ENCODE results near the gene ARID4B.
A peak's percentile ranks its signal among the peaks of the same experiment; 100 is the strongest.

The ARID4B gene

GRCh38 chr1:235246022-235246948, 81.7 kb downstream of the ARID4B start (continued):
- no peak for TF ChIP-seq ZBTB11 (tag by site-specific recombination; conservative IDR thresholded peaks at IDR 0.05; ENCODE audit: low read depth)
- TF ChIP-seq ZNF585B (tag by site-specific recombination; IDR thresholded peaks at IDR 0.05): 0 out of 2 replicates have a peak, but pooled peaks have one; percentile 12
- no peak for TF ChIP-seq GLI4 (tag by site-specific recombination; IDR thresholded peaks at IDR 0.05)
- no peak for TF ChIP-seq ZNF677 (tag by site-specific recombination; IDR thresholded peaks at IDR 0.05)
- TF ChIP-seq SALL2 (tag by site-specific recombination; IDR thresholded peaks at IDR 0.05; ENCODE audit: borderline replicate concordance): no peak
- peak; percentile 58; the same call in 1 of the 2 replicates for TF ChIP-seq BCL6B (tag by site-specific recombination; IDR thresholded peaks at IDR 0.05)
- TF ChIP-seq, protein P1, sequence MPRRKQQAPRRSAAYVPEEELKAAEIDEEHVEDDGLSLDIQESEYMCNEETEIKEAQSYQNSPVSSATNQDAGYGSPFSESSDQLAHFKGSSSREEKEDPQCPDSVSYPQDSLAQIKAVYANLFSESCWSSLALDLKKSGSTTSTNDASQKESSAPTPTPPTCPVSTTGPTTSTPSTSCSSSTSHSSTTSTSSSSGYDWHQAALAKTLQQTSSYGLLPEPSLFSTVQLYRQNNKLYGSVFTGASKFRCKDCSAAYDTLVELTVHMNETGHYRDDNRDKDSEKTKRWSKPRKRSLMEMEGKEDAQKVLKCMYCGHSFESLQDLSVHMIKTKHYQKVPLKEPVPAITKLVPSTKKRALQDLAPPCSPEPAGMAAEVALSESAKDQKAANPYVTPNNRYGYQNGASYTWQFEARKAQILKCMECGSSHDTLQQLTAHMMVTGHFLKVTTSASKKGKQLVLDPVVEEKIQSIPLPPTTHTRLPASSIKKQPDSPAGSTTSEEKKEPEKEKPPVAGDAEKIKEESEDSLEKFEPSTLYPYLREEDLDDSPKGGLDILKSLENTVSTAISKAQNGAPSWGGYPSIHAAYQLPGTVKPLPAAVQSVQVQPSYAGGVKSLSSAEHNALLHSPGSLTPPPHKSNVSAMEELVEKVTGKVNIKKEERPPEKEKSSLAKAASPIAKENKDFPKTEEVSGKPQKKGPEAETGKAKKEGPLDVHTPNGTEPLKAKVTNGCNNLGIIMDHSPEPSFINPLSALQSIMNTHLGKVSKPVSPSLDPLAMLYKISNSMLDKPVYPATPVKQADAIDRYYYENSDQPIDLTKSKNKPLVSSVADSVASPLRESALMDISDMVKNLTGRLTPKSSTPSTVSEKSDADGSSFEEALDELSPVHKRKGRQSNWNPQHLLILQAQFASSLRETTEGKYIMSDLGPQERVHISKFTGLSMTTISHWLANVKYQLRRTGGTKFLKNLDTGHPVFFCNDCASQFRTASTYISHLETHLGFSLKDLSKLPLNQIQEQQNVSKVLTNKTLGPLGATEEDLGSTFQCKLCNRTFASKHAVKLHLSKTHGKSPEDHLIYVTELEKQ (tag by site-specific recombination; IDR thresholded peaks at IDR 0.05; ENCODE audit: borderline replicate concordance): no peak; the same call in 1 of the 2 replicates
- no peak for TF ChIP-seq ZNF707 (tag by site-specific recombination; IDR thresholded peaks at IDR 0.05)
- TF ChIP-seq, protein P2, sequence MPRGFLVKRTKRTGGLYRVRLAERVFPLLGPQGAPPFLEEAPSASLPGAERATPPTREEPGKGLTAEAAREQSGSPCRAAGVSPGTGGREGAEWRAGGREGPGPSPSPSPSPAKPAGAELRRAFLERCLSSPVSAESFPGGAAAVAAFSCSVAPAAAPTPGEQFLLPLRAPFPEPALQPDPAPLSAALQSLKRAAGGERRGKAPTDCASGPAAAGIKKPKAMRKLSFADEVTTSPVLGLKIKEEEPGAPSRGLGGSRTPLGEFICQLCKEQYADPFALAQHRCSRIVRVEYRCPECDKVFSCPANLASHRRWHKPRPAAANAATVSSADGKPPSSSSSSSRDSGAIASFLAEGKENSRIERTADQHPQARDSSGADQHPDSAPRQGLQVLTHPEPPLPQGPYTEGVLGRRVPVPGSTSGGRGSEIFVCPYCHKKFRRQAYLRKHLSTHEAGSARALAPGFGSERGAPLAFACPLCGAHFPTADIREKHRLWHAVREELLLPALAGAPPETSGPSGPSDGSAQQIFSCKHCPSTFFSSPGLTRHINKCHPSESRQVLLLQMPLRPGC (tag by site-specific recombination; IDR thresholded peaks at IDR 0.05): no peak
- no peak for TF ChIP-seq ZNF561 (tag by site-specific recombination; IDR thresholded peaks at IDR 0.05; ENCODE audit: borderline replicate concordance)
- no peak for TF ChIP-seq ZNF157 (tag by site-specific recombination; IDR thresholded peaks at IDR 0.05)
- no peak for TF ChIP-seq ZNF555 (tag by site-specific recombination; conservative IDR thresholded peaks at IDR 0.05)
- TF ChIP-seq PRDM1 (tag by site-specific recombination; IDR thresholded peaks at IDR 0.05): peak; percentile 42; the same call in 1 of the 2 replicates
- no peak for TF ChIP-seq ZNF510 (tag by site-specific recombination; IDR thresholded peaks at IDR 0.05; ENCODE audit: insufficient replicate concordance)
- no peak for TF ChIP-seq ZBTB7A (tag by site-specific recombination; IDR thresholded peaks at IDR 0.05; ENCODE audit: low read depth)
- no peak for TF ChIP-seq ZNF223 (tag by site-specific recombination; IDR thresholded peaks at IDR 0.05)
- TF ChIP-seq ZNF138 (tag by site-specific recombination; IDR thresholded peaks at IDR 0.05; ENCODE audit: borderline replicate concordance): no peak
